Stimulated activated CD4-positive, alpha-beta T cell treated with anti-CD3 and anti-CD28 coated beads, TNF-alpha, amount 100 ng/mL, for 1 hour (primary cell): ENCODE measurements around the gene NHSL1.

Experiments used
- DNase-seq, 3 donors: peaks; one replicate each; pipeline ENCODE4 v3.0.0-alpha.2; 2020; ENCODE audit warnings: low read depth in 3 of 3, low spot score in 1 of 3

NHSL1 gene

GRCh38 chr6:138498629-138499302 lies 528 bp downstream of the NHSL1 start:
- no peak for DNase-seq

GRCh38 chr6:138497286-138497685 lies 2.0 kb downstream of the NHSL1 start:
- no peak for DNase-seq

GRCh38 chr6:138494312-138494711 lies 5.0 kb downstream of the NHSL1 start:
- no peak for DNase-seq

GRCh38 chr6:138493413-138493812 lies 5.9 kb downstream of the NHSL1 start:
- no peak for DNase-seq

GRCh38 chr6:138492871-138493270 lies 6.4 kb downstream of the NHSL1 start:
- DNase-seq: no peak

- DNase-seq: no peak
Observed at GRCh38 chr6:138492113-138492512, 7.2 kb downstream of the NHSL1 start.

GRCh38 chr6:138491017-138491416 lies 8.3 kb downstream of the NHSL1 start:
- no peak for DNase-seq

GRCh38 chr6:138489846-138490245 lies 9.4 kb downstream of the NHSL1 start:
- DNase-seq: no peak

GRCh38 chr6:138487102-138487604 lies 12.1 kb downstream of the NHSL1 start:
- DNase-seq: no peak

GRCh38 chr6:138486249-138487101 lies 12.8 kb downstream of the NHSL1 start:
- no peak for DNase-seq

GRCh38 chr6:138485586-138486248 lies 13.6 kb downstream of the NHSL1 start:
- no peak for DNase-seq

GRCh38 chr6:138485005-138485545 lies 14.2 kb downstream of the NHSL1 start:
- DNase-seq: no peak

GRCh38 chr6:138484018-138484731 lies 15.1 kb downstream of the NHSL1 start:
- no peak for DNase-seq

- no peak for DNase-seq
Observed at GRCh38 chr6:138482816-138483215, 16.5 kb downstream of the NHSL1 start.

GRCh38 chr6:138480279-138480949 lies 18.9 kb downstream of the NHSL1 start:
- no peak for DNase-seq

- no peak for DNase-seq
Observed at GRCh38 chr6:138477913-138478539, 21.3 kb downstream of the NHSL1 start.

- no peak for DNase-seq
Observed at GRCh38 chr6:138476116-138476515, 23.2 kb downstream of the NHSL1 start.

- no peak for DNase-seq
Observed at GRCh38 chr6:138473144-138473543, 26.1 kb downstream of the NHSL1 start.

- no peak for DNase-seq
Observed at GRCh38 chr6:138468320-138469015, 30.8 kb downstream of the NHSL1 start.
